HEK293T (cell line): Measurements from ENCODE around the gene MPV17L2.

Experiments used
- CTBP1 ChIP-seq: fragments of 450-650 bp; IDR thresholded peaks from 2 replicates; pipeline ENCODE4 v1.6.1; 2016; ENCODE audit warnings: borderline replicate concordance
- ELF4 ChIP-seq: fragments of 450-650 bp; IDR thresholded peaks from 2 replicates; pipeline ENCODE4 v1.6.1; 2017; ENCODE audit warnings: antibody characterized with exemption
- FOXK2 ChIP-seq: fragments of 450-650 bp; IDR thresholded peaks from 2 replicates; pipeline ENCODE4 v1.6.1; 2016; ENCODE audit warnings: mild to moderate bottlenecking
- SP1 ChIP-seq: fragments of 450-650 bp; IDR thresholded peaks from 2 replicates; pipeline ENCODE4 v1.6.1; 2017

DNA sequence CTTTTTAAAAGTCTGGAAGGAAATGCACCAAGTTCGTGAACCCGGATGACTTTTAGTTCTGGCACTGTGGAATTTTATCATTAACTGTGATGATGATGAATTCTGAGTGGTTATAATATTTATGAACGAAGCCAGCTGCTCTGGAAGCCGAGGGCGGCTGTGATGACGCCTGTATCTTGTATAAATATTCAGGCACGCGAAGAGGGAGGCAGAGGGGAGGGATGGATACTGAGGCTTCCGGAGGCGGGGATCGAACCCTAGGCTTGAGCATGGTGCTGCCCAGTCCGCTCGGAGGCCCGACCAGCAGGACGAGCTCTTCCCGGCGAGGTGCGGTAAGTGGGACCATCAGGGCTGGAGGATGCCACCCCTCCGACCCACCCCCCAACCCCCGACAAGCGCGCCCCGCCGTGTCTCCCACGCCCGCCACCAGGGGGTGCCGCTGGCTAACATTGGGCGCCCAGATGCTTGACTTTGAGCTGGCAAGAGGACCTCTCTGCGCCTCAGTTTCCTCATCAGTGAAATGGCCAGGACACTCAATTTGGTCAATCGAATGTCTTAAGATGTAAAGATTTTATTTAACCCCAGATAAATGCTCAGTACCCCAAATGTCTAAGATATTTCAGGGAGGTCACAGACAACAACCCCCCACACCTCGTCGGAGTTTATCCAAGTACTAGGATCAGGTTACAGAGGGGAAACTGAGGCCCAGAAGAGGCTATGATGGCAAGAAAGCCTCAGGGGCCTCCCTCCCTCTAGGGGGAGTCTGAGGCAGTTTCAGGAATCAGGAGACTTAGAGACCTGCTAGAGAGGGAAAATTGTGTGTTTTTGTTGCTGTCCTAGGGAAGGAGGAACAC lies 15.3 kb downstream of the MPV17L2 start:
- TF ChIP-seq CTBP1 (no peak), FOXK2 (no peak), SP1 (no peak), ELF4 (no peak)
